Activated CD8-positive, alpha-beta memory T cell treated with anti-CD3 and anti-CD28 coated beads, Interleukin-2, amount 50 U/mL, for 48 hours (primary cell): ENCODE measurements around the gene MED16.
"Not testable (repeated sequence)": the region's sequence is repeated elsewhere in the genome, so short reads cannot be mapped to it uniquely, and the experiment has no call there.

Experiments
- DNase-seq: peaks from one replicate; pipeline ENCODE4 v3.0.0-alpha.2; 2020

Gene MED16

DNA sequence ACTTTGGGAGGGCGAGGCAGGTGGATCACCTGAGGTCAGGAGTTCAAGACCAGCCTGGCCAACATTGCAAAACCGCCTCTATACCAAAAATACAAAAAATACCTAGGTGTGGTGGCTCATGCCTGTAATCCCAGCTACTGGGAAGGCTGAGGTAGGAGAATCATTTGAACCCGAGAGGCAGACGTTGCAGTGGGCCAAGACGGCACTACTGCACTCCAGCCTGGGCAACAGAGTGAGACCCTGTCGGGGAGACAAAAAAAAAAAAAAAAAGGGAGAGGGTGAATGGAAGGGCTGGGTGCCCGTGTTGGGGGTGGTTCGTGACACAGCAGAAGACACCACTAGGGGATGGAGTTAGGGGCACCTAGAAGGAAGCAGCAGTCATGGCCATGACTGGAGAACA is 22.7 kb downstream of the MED16 start:
- no peak for DNase-seq

DNA sequence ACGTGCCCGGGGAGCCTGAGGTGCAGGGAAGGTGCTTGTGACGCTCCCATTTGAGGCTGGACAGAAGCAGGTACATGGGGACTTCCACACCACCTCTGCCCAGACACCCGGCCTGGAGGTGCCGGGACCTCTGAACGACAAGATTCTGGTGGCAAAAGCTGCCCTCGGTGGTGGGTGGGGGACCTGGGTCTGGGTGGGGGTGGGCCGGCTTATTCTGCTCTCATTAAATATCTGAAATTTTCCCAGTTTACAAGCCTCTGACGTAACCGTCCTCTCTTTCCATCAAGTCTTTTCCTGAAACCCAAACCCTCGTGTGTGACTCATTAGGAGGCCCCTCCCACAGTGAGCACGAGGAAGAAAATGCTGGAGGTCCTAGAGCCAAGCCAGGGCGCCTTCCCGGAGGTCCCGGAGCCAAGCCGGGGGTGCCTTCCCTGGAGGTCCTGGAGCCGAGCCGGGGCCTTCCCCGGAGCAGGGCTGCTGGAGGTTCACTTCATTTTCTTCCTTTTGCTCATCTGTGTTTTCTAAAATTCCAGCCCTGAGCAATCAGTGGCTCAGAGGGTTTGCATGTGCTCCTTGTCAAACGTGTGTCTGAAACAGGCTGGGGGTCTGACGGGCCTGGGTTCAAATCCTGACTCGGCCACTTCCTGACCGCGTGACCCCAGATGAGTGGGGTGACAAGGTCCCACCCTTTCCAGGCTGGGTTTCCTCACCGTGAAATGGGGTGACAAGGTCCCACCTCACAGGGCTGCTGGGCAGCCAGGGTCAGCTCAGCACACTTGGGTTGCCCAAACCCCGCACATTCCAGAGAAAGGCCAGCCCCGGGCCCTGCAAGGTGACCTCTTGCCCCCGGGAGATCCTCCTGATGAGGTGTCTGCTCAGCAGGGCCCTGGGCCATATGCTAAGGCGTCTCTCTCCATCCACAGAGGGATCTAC is 23.5 kb downstream of the MED16 start:
- DNase-seq: no peak

DNA sequence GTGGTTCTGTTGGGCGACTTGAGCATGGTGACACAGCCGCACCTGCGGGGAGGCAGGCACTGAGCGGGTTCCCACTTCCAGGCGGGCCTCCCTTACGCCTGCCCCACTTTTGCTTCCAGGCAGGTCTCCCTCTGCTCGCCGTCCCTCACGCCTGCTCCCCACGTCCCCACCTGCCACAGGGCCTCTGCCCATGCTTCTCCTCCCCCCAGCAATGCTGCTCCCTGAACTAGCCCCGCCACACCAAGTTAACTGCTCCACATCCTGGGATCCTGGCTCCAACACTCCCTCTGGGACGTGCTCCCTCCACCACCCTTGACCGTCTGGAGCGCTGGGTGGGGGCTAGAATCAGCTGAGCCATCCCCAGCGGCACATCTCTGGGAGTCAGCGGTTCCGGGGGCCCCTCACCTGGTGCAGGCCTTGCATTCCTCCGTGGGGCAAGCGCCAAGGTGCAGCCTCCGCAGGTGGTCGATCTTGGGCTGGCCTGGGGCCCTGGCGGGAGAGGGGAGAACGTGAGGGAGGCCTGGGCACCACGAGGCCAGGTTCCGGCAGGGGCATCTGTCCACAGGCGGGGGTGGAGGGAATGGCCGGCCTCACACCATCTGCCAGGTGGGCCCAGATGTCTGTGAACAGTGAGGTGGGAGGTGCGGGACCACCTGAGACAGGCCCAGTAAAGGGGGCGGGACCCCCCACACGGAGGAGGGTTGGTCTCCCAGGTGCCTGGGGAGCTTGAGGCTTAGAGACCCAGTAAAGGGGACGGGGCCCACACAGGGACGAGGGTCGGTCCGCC is 24.3 kb downstream of the MED16 start:
- DNase-seq: no peak

DNA sequence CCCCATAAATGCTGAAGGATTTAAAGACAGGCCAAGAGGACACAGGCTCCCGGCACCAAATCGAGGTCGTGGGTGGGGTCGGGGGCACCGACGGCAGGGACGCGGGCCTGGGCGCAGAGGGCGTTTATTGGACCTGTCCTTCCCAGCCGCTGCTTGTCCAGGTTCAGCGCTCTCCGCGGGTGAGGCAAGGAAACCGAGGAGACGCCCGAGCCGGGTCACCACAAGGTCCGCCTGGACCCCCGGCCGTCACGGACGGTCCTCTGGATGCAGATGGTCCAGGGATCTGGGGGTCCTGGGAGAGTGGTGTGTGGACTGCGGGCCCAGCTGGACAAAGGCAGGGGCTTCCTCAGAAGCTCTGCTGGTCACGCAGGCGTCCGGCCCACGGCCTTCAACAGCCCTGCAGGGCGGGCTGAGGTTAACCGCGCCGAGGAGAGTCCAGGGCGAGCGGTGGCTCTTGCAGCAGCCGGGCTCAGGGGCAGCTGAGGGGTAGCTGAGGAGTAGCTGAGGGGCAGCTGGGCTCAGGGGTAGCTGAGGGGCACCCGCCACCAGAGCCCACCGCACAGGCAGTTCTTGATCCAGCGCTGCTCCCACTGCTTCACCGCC is 25.0 kb downstream of the MED16 start:
- no peak for DNase-seq

DNA sequence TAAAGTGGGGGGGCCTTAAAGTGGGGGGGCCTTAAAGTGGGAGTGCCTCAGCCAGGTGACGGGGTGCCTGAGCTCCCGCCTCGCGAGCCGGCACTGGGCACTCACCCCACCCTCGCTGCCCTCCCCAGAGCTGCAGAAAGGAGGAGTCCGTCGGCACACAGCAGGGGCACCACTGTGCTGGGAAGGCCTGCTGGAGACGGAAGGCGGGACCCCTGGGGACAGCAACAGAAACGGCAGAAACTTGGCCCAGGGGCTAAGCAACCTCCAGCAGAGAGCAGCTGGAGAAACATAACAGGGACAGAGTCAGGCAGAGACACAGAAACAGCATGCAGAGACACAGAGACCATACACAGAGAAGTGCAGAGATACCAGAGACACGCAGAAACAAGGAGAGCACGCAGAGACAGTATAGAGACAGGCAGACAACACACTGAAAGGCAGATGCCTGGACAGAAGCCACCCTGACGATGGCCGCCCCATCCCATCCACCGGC is 25.6 kb downstream of the MED16 start:
- no peak for DNase-seq

DNA sequence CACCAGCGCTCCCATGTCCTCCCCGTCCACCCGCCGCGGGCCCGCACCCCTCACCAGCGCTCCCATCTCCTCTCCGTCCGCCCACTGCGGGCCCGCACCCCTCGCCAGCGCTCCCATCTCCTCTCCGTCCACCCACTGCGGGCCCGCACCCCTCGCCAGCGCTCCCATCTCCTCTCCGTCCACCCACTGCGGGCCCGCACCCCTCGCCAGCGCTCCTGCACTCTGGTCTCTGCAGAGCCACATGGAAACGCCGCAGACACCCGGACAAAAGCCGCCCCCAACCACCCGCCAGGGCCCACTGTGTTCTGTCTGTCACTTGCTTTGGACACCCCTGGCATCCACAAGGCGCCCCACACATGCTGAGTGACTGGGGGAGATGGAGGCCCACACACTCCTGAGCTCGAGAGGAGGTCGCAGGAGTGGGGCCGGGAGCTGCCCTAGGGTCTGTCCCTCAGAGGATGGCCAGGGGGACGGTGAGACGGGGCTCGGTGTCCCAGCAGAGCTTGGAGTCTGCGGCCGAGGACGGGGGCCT is 26.2 kb downstream of the MED16 start:
- no peak for DNase-seq

DNA sequence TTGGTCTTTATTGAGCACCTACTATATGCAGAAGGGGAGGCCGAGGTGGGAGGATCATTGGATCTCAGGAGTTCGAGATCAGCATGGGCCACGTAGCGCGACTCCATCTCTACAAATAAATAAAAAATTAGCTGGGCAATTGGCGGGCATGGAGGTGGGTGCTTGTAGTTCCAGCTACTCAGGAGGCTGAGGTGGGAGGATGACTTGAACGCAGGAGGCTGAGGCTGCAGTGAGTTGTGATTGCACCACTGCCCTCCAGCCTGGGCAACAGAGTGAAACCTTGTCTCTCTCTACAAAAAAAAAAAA is 29.7 kb downstream of the MED16 start:
- no peak for DNase-seq

DNA sequence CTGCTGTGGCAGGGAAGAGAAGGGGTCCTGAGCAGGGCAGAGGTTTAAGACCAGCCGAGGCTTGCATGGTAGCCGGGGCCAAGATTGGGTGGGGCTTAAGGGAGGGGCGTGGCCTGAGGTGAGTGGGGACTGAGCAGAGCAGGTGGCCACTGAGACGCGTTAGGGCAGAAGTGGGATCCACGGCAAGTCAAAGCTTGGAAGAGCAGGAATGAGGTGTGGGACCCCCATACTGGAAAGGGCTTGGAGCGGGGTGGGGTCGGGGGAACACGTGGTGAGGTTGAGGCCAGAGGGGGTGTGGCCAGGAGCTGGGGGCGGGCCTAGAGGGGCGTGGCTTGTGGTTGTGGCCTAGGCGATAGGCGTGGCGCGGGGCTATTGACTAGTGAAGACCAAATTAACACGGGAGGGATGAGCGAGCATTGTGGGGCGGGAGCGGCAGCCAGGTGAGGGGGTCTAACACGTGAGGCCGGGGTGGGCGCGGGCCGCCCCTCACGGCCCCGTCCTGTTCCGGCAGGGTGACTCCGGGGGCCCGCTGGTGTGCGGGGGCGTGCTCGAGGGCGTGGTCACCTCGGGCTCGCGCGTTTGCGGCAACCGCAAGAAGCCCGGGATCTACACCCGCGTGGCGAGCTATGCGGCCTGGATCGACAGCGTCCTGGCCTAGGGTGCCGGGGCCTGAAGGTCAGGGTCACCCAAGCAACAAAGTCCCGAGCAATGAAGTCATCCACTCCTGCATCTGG is 30.2 kb downstream of the MED16 start:
- DNase-seq: peak; percentile 91

DNA sequence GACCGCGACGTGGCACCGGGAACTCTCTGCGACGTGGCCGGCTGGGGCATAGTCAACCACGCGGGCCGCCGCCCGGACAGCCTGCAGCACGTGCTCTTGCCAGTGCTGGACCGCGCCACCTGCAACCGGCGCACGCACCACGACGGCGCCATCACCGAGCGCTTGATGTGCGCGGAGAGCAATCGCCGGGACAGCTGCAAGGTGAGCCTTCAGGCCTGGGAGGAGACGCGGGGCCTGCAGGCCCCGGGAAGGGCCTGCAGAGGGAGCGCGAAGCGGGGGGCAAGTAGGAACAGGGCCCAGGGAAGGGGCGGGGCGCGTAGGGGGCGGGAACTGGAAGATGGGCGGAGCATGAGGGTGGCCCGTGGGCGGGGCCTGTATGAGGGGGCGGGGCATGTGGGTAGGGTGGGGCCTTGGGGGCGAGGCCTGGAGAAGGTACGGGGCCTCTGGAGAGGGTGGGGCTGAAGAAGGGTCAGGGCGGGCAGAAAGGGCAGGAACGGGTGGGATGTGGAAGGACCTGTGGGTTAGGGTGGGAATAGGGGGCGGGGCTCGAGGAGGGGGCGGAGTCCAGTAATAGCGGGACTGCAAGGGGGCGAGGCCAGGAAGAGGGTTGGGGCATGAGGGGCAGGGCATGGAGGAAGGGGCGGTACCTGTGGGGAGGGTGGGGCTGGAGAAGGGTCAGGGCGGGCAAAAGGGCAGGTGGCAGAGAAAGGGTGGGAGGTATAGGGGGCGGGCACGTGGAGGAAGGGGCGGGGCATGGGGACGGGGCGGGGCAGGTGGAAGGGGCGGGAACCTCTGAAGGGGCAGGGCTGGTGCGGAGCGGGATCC is 31.0 kb downstream of the MED16 start:
- peak; percentile 92 for DNase-seq

DNA sequence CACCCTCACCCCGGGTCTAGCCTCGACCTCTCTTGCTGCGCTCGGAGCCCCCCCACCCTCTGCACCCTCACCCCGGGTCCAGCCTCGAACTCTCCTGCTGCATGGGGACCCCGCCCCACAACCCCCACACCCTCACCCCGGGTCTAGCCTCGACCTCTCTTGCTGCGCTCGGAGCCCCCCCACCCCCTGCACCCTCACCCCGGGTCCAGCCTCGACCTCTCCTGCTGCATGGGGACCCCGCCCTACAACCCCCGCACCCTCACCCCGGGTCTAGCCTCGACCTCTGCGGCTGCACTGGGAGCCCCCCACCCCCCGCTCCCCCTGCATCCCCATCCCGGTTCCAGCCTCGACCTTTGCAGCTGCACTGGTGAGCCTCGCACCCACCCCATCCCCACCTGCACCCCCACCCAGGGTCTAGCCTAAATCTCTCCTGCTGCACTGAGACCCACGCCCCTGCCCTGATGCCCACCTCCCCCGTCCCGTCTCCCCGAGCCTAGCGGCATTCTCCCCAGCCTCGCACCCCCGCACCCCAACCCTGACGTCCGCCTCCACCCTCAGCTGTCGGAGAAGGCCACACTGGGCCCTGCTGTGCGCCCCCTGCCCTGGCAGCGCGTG is 31.7 kb downstream of the MED16 start:
- no peak for DNase-seq

DNA sequence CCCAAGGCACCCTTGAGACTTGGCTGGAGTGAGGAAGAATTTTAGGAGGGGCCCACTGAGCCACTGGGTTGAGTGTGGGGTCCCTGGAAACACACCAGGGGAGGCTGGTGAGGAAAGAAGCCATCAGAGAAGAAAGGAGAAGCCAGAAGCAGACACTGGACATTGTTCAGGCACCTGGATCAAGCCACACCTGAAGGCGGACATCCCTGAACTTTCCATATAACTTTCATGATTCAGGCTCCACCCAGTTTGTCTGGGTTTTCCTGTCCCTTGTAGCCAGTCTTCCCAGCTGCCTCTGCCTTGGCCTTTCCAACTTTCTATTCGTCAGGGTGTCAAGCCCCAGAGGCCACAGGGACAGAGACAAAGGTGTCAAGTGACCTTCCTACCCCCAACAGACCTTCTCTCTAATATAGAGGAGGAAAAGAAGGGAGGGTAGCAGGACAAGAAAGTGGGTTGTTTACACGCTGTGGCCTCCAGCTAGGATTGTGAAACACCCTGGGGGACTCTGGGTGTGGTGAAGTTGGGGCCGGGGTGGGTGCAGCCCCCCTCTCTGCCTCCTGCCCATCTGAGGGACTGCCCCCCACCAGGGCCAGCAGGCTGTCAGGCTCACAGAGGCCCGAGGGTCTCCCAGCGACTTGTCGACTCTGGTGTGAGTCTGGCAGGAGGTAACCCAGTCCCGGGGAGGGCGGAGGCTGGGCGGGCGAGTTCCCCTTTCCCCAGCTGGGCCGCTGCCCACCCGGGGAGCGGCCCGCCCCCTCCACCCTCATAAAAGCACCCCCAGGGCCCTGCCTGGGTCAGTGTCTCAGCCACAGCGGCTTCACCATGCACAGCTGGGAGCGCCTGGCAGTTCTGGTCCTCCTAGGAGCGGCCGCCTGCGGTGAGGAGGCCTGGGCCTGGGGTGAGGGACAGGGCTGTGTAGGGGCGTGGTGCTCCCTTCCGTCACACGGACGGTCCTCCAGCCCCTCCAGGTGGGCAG is 33.8 kb downstream of the MED16 start, which contains the start of gene CFD:
Gene CFD, plus strand, starts transcription at position 797 of the 976 bp plus-strand sequence. Its CDS starts 26 bp downstream, at position 823.
- no peak for DNase-seq

DNA sequence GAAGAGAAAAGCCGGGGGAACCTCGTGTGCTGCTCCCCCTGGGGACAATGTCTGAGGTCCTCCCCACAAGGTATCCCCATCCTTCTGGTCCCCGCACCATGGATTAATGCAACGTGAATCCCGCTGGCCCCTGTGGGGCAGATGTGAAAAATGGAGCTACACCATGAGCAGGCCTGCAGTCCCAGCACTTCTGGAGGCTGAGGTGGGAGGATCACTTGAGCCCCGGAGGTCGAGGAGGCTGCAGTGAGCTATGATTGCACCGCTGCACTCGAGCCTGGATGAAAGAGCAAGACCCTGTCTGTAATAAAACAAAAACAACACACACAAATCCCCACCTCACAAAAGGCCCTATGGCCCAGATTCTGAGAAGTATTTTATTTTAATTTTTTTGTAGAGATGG is 34.7 kb downstream of the MED16 start:
- no peak for DNase-seq

DNA sequence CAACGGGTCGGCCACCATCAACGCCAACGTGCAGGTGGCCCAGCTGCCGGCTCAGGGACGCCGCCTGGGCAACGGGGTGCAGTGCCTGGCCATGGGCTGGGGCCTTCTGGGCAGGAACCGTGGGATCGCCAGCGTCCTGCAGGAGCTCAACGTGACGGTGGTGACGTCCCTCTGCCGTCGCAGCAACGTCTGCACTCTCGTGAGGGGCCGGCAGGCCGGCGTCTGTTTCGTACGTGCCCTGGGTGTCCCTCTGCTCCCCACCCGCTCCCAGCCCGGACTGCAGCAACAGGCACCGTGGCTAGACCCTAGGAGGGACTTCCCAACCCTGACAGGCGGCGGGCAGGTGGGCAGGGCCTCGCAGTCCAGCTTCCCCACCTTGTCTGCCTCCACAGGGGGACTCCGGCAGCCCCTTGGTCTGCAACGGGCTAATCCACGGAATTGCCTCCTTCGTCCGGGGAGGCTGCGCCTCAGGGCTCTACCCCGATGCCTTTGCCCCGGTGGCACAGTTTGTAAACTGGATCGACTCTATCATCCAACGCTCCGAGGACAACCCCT is 37.3 kb downstream of the MED16 start:
- no peak for DNase-seq

DNA sequence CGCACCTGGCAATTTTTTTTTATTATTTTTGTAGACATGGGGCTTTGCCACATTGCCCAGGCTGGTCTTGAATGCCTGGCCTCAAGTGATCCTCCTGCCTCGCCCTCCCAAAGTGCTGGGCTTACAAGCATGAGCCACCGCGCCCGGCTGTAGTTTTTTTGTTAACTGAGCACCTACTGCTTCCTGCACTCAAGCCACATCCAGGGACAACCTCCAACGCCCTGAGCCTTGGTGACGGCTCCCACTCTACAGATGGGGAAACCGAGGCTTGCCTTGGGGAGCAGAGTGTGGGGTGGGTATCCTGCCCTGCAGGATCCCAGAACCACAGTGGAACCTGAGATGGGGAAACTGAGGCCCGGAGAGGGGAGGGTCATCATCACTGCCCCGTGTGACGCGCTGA is 37.8 kb downstream of the MED16 start:
- DNase-seq: no peak

DNA sequence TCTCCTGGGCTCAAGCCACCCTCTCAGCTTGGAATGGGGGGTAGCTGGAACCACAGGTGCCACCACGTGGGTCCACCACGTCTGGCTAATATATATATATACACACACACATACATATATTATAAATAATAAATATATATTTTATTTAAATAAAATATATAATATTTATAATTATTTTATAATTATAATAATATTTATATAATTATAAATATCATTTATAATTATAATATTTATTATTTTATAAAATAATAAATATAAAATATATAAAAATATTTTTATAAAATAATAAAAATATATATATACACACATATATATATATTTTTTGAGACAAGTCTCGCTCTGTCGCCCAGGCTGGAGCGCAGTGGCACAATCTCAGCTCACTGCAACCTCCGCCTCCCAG is 38.4 kb downstream of the MED16 start:
- DNase-seq: no peak

DNA sequence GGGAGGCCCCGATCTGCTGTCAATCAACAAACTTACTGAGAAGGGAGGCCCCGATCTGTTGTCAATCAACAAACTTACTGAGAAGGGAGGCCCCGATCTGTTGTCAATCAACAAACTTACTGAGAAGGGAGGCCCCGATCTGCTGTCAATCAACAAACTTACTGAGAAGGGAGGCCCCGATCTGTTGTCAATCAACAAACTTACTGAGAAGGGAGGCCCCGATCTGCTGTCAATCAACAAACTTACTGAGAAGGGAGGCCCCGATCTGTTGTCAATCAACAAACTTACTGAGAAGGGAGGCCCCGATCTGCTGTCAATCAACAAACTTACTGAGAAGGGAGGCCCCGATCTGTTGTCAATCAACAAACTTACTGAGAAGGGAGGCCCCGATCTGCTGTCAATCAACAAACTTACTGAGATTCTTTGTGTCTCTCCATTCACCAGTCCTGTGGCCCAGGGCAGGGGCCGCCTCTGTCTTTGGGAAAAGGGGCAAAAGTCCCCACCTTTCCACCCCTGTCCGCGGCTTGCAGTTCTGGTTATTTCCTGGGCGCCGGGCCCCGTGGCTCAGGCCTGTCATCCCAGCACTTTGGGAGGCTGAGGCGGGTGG is 39.3 kb downstream of the MED16 start:
- DNase-seq: not testable (repeated sequence)

DNA sequence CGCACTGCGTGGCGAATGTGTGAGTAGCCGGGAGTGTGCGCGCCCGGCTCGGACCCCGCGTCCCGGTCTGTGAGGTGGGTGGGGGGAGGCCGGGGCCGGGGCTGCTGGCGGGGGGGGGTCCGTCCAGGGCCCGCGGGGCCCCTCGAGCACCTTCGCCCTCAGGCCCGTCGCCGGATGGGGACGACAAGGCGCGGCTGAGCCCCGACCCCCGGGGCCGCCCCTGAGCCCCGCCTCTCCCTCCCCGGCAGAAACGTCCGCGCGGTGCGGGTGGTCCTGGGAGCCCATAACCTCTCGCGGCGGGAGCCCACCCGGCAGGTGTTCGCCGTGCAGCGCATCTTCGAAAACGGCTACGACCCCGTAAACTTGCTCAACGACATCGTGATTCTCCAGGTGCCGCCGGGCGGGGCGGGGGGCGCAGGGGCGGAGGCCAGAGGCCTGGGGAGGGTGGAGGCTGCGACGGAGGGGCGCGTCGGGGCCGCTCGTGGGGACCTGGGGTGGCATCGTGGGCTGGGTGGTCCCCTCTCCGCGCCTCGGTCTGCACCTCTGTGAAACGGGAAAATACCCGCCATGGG is 39.9 kb downstream of the MED16 start:
- DNase-seq: no peak

DNA sequence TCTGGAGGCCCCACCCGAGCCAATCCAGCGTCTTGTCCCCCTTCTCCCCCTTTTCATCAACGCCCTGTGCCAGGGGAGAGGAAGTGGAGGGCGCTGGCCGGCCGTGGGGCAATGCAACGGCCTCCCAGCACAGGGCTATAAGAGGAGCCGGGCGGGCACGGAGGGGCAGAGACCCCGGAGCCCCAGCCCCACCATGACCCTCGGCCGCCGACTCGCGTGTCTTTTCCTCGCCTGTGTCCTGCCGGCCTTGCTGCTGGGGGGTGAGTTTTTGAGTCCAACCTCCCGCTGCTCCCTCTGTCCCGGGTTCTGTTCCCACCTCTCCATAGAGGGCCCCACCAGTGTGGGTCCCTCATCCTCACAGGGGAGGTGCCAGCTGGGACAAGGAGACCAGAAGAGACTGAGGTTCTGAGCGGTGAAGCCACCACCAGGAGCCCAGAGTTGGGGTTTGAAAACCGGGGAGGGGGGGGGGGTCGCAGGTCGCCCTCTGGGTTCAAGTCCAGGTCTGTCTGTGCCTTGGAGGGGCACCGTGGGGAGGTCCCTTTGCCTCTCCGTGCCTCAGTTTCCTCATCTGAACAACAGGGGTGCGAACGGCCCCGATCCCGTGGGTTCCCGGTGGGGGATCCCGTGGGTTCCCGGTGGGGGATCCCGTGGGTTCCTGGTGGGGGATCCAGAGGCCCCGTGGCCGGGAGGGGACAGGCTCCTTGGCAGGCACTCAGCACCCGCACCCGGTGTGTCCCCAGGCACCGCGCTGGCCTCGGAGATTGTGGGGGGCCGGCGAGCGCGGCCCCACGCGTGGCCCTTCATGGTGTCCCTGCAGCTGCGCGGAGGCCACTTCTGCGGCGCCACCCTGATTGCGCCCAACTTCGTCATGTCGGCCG is 40.6 kb downstream of the MED16 start, which contains the start of gene ELANE:
Gene ELANE, plus strand, starts transcription at position 168 of the 878 bp plus-strand sequence. Its CDS starts 26 bp downstream, at position 194.
- DNase-seq: no peak
